IMR-90 (cell line): Measurements from ENCODE around the gene GKN2.

Experiments used
- CEBPB ChIP-seq: IDR thresholded peaks from 2 replicates; pipeline ENCODE4 v1.6.1; 2012; ENCODE audit warnings: low read depth, low read length, improper control_type of control experiment
- CTCF ChIP-seq: conservative IDR thresholded peaks from 2 replicates; pipeline ENCODE4 v1.5.1; 2012; ENCODE audit warnings: mild to moderate bottlenecking, low read depth, low read length, improper control_type of control experiment
- POLR2A ChIP-seq: IDR thresholded peaks from 2 replicates; pipeline ENCODE4 v1.6.1; 2012; ENCODE audit warnings: mild to moderate bottlenecking, low read depth, low read length
- RAD21 ChIP-seq: IDR thresholded peaks from 2 replicates; pipeline ENCODE4 v1.6.1; 2012; ENCODE audit warnings: low read length, improper control_type of control experiment
- RCOR1 ChIP-seq: IDR thresholded peaks from 2 replicates; pipeline ENCODE4 v1.6.1; 2012; ENCODE audit warnings: mild to moderate bottlenecking, low read length, improper control_type of control experiment; ENCODE audit not compliant: insufficient replicate concordance
- RFX5 ChIP-seq: IDR thresholded peaks from 2 replicates; pipeline ENCODE4 v1.8.0; 2012; ENCODE audit warnings: low read depth, mild to moderate bottlenecking, low read length, moderate library complexity

GRCh38 chr2:68992933-68993332 lies 40.2 kb upstream of the GKN2 start:
- no peak for TF ChIP-seq CTCF
- no peak for TF ChIP-seq RAD21
- TF ChIP-seq RCOR1: no peak
- TF ChIP-seq POLR2A: no peak
- no peak for TF ChIP-seq RFX5
- no peak for TF ChIP-seq CEBPB
